ENCODE measurements around the gene RBM33.

RBM33 gene

GRCh38 chr7:155746188-155746587 lies 101.7 kb downstream of the RBM33 start:
- no peak overlapping the region for H3K27ac Mint-ChIP-seq

DNA sequence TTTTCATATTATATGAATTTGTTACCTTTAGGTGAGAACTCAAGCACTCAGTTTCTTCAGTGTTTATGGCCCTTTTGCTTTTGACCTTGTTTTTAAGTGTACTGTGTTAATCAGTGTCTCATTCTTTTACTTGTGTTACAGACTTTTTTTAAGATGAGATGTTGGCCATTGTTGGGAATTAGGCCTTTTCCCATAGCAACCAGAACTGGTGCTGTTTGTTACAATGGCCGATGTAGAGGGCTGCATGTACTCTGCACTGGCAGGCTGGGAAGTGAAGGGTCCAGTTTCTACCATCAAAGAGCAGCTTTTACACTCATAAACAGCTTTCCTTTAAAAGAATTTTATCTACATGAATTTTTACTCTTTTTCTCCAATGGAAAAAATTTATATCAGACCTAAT lies 102.7 kb downstream of the RBM33 start:
- no peaks in the 10 kb centered on the region for H3K27me3 Mint-ChIP-seq (ENCODE audit: low read depth)
- no peaks in the 10 kb centered on the region for H3K9me3 Mint-ChIP-seq
- H3K4me1 Mint-ChIP-seq = peaks cover 9% of the 10 kb centered on the region
- no peak for TF ChIP-seq CTCF (IDR thresholded peaks at IDR 0.05; ENCODE audit: unreplicated experiment in 3 of 3)
- no peak overlapping the region for H3K27ac Mint-ChIP-seq
- peaks cover 54% of the 10 kb centered on the region for H3K36me3 Mint-ChIP-seq (ENCODE audit: low read depth)
- no peak overlapping the region for H3K4me3 Mint-ChIP-seq

More at GRCh38 chr7:155746188-155746587, 101.7 kb downstream of the RBM33 start:
- peaks cover 57% of the 10 kb centered on the region for H3K36me3 Mint-ChIP-seq (ENCODE audit: low read depth)
- no peaks in the 10 kb centered on the region for H3K9me3 Mint-ChIP-seq
- H3K4me1 Mint-ChIP-seq = peaks cover 4% of the 10 kb centered on the region
- no peak for TF ChIP-seq CTCF (IDR thresholded peaks at IDR 0.05; ENCODE audit: unreplicated experiment in 3 of 3)
- no peaks in the 10 kb centered on the region for H3K27me3 Mint-ChIP-seq (ENCODE audit: low read depth)
- no peak overlapping the region for H3K4me3 Mint-ChIP-seq

DNA sequence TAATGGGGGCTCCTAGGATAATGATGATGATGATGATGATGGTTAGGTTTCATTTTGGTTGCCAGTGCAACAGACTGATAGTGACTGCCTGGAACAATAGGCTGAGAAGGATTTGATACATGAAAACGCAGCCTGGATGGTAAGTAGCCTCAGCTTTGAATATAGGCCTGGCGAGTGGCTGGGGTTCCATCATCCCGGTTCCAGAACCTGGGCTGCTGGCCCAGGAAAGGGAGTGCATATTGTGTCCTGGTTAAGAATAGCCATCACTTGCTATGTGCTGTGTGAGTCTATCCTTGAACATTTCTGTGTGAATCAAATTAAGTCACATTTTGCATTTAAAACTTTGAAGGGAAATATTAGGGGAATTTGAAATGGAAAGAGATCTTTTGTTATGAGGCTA lies 105.1 kb downstream of the RBM33 start:
- no peaks in the 10 kb centered on the region for H3K27me3 Mint-ChIP-seq (ENCODE audit: low read depth)
- no peak overlapping the region for H3K4me3 Mint-ChIP-seq
- peaks cover 18% of the 10 kb centered on the region for H3K4me1 Mint-ChIP-seq
- no peaks in the 10 kb centered on the region for H3K9me3 Mint-ChIP-seq
- no peak for TF ChIP-seq CTCF (IDR thresholded peaks at IDR 0.05; ENCODE audit: unreplicated experiment in 3 of 3)
- peaks cover 49% of the 10 kb centered on the region for H3K36me3 Mint-ChIP-seq (ENCODE audit: low read depth)
- H3K27ac Mint-ChIP-seq = no peak overlapping the region

DNA sequence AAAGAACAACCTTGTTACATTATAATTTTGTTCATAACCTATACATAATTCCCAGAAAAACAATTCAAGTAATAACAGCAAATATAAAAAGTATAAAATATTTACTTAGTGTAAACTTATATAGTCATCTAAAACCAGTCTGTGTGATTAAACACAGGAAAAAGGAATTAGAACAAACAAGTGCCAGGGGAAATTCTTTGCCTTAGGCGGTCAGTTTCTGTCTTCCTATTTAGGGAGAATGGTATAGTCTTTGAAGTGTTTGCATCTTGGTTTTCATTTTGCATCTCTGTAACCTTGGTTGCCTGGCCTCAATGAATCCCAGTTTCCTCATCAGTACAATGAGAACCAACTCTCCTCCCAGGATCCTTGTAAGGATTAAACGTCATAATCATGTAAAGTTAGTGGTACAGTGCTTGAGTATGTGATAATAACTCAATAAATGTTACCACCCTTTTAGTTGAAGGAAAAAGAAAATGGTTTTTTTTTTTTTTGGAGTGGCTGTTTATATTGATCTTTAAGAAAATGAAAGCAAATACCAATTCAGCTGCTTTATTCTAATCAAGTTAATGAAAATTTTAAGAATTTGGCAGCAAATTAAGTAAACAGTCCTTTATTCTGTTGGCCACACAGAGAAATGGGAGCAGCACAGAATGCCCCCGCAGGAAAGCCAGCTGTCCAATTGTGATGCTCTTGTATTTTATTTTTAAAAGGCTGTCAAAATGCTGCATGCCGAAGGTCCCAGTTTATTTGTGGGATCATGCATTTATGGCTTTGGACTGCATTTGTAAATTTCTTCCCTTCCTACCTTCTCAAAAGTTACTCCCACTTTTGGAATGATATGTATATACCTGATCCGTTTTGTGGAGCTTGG lies 106.0 kb downstream of the RBM33 start:
- Mint-ChIP-seq H3K27ac (no peak overlapping the region), H3K27me3 (ENCODE audit: low read depth) (no peaks in the 10 kb centered on the region), H3K36me3 (ENCODE audit: low read depth) (peaks cover 47% of the 10 kb centered on the region), H3K4me3 (no peak overlapping the region), H3K9me3 (no peaks in the 10 kb centered on the region), H3K4me1 (peaks cover 18% of the 10 kb centered on the region)
- no peak for TF ChIP-seq CTCF (IDR thresholded peaks at IDR 0.05; ENCODE audit: unreplicated experiment in 3 of 3)

DNA sequence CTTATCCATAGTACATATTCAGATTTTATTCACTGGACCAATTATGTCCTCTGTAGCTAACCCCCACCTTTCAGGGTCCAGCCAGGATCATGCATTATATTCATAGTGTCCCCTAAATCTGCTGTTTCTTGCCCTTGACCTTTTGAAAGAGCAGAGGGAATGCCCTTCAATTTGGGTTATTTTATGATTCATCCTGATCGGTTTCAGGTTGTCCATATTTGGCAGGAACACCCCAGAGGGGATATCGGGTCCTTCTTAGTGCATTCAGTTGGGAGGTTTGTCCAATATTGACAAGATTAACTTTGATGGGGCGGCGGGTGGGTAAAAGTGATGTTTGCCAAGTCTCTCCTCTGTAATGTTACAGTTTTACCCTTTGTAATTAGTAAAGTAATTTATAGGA lies 106.9 kb downstream of the RBM33 start:
- Mint-ChIP-seq H3K9me3 (no peaks in the 10 kb centered on the region), H3K4me1 (peaks cover 18% of the 10 kb centered on the region), H3K27ac (no peak overlapping the region), H3K4me3 (no peak overlapping the region), H3K27me3 (ENCODE audit: low read depth) (no peaks in the 10 kb centered on the region), H3K36me3 (ENCODE audit: low read depth) (peaks cover 43% of the 10 kb centered on the region)
- TF ChIP-seq CTCF (IDR thresholded peaks at IDR 0.05; ENCODE audit: unreplicated experiment in 3 of 3) = no peak
